Skeletal muscle cell (primary cell): ENCODE measurements around the gene RIPK4.

ENCODE experiments used
- DNase-seq: peaks from one replicate; pipeline ENCODE4 v3.0.0-alpha.2; 2010; ENCODE audit warnings: low read depth
- H3K4me3 ChIP-seq: 2 replicates; pipeline ENCODE4 v1.5.1; 2011; ENCODE audit warnings: low read depth, mild to moderate bottlenecking, control low read depth, low read length, moderate library complexity

RIPK4 gene

GRCh38 chr21:41766883-41767605, at the start of gene RIPK4:
Gene RIPK4 (minus strand): TSS chr21:41767052. CDS start chr21:41767041, 11 bp downstream.
- DNase-seq: no peak
- peak within 1 kb of the TSS; percentile 46 for H3K4me3 ChIP-seq

GRCh38 chr21:41815652-41816582, 49.1 kb upstream of the RIPK4 start:
- no peak overlapping the region for H3K4me3 ChIP-seq
- no peak for DNase-seq

GRCh38 chr21:41813226-41813625, 46.4 kb upstream of the RIPK4 start:
- H3K4me3 ChIP-seq: no peak overlapping the region
- DNase-seq: no peak

- no peak overlapping the region for H3K4me3 ChIP-seq
- DNase-seq: no peak
These were observed 45.8 kb upstream of the RIPK4 start for GRCh38 chr21:41812679-41813078.

GRCh38 chr21:41810597-41810932, 43.7 kb upstream of the RIPK4 start:
- no peak for DNase-seq
- no peak overlapping the region for H3K4me3 ChIP-seq

GRCh38 chr21:41809891-41810596, 43.2 kb upstream of the RIPK4 start:
- no peak overlapping the region for H3K4me3 ChIP-seq
- no peak for DNase-seq

GRCh38 chr21:41808846-41809245, 42.0 kb upstream of the RIPK4 start:
- DNase-seq: no peak
- H3K4me3 ChIP-seq: no peak overlapping the region

GRCh38 chr21:41808094-41808493, 41.2 kb upstream of the RIPK4 start:
- DNase-seq: no peak
- no peak overlapping the region for H3K4me3 ChIP-seq

GRCh38 chr21:41806773-41807172, 39.9 kb upstream of the RIPK4 start:
- H3K4me3 ChIP-seq: no peak overlapping the region
- DNase-seq: no peak

- no peak for DNase-seq
- no peak overlapping the region for H3K4me3 ChIP-seq
These were observed 38.8 kb upstream of the RIPK4 start for GRCh38 chr21:41805643-41806042.

- no peak overlapping the region for H3K4me3 ChIP-seq
- no peak for DNase-seq
These were observed 38.2 kb upstream of the RIPK4 start for GRCh38 chr21:41805038-41805437.

GRCh38 chr21:41804381-41804780, 37.5 kb upstream of the RIPK4 start:
- no peak overlapping the region for H3K4me3 ChIP-seq
- DNase-seq: no peak

GRCh38 chr21:41803316-41803715, 36.5 kb upstream of the RIPK4 start:
- no peak overlapping the region for H3K4me3 ChIP-seq
- no peak for DNase-seq

- no peak overlapping the region for H3K4me3 ChIP-seq
These were observed 35.8 kb upstream of the RIPK4 start for GRCh38 chr21:41802684-41803083.

GRCh38 chr21:41802198-41802584, 35.3 kb upstream of the RIPK4 start:
- no peak overlapping the region for H3K4me3 ChIP-seq
- DNase-seq: no peak

More at GRCh38 chr21:41802684-41803083, 35.8 kb upstream of the RIPK4 start:
- no peak for DNase-seq

- no peak for DNase-seq
- no peak overlapping the region for H3K4me3 ChIP-seq
These were observed 34.7 kb upstream of the RIPK4 start for GRCh38 chr21:41801321-41802197.

GRCh38 chr21:41800425-41801320, 33.8 kb upstream of the RIPK4 start:
- no peak for DNase-seq
- no peak overlapping the region for H3K4me3 ChIP-seq

GRCh38 chr21:41799763-41800162, 32.9 kb upstream of the RIPK4 start:
- DNase-seq: no peak
- H3K4me3 ChIP-seq: no peak overlapping the region
